BJ (cell line): ENCODE results near the gene RAP1GDS1. TPM values are rescaled to one million over a fixed set of nuclear protein-coding genes. Genes with fewer than 3 reads are reported as not detected.

Source experiments
- CTCF ChIA-PET: fragments of 350-600 bp; formaldehyde crosslinking; extraction: SDS; loops from one replicate; lab custom pipeline; 2021; ENCODE audit warnings: antibody characterized with exemption, inconsistent platforms; lab: Yijun Ruan, JAX
- POLR2A ChIA-PET: fragments of 300-600 bp; sonication (Branson Sonifier 250); formaldehyde crosslinking; extraction: SDS; loops from one replicate; lab custom pipeline; 2021; ENCODE audit warnings: antibody characterized with exemption; lab: Charles Lee
- DNase-seq: peaks from one replicate; pipeline ENCODE4 v3.0.0-alpha.2; 2011; ENCODE audit warnings: low read depth
- H3K27me3 ChIP-seq: 2 replicates; pipeline ENCODE4 v1.6.0; 2011; ENCODE audit warnings: low read length; ENCODE audit not compliant: control insufficient read depth, insufficient read depth
- H3K36me3 ChIP-seq: 2 replicates; pipeline ENCODE4 v1.5.1; 2011; ENCODE audit warnings: low read length; ENCODE audit not compliant: control insufficient read depth, insufficient read depth
- H3K4me3 ChIP-seq: 2 replicates; pipeline ENCODE4 v1.5.1; 2011; ENCODE audit warnings: low read depth, mild to moderate bottlenecking, control low read depth, low read length
- polyA plus RNA-seq: library from polyadenylated mRNA; depleted of rRNA; stranded (reverse); fragments of >200 nt; gene quantifications from 2 replicates; pipeline ENCODE4 v1.2.3, GENCODE V29; 2011
- TF ChIP-seq, protein P1 (sequence below): IDR thresholded peaks from 2 replicates; pipeline ENCODE4 v1.5.1; 2011; ENCODE audit warnings: low read depth, mild to moderate bottlenecking, control low read depth, inconsistent platforms, low read length, moderate library complexity; ENCODE audit not compliant: insufficient read depth

The RAP1GDS1 gene
- polyA plus RNA-seq, 1 experiment, result 35.1 TPM

DNA sequence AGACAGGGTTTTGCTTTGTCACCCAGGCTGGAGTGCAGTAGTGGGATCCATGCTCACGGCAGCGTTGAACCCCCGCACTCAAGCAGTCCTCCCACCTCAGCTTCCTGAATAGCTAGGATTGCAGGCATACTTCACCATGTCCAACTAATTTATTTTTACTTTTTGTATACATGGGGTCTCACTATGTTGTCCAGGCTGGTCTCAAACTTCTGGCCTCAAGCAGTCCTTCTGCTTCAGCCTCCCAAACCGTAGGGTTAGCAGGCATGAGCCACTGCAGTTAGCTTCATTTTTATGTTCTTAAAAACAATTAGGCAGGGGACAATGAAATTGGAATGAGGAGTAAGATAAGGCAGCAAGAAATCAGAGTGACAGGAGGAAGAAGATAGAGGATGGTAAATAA is 50.5 kb downstream of the RAP1GDS1 start:
- no peak overlapping the region for H3K4me3 ChIP-seq
- CTCF ChIA-PET, result no interaction called here
- TF ChIP-seq, protein P1, sequence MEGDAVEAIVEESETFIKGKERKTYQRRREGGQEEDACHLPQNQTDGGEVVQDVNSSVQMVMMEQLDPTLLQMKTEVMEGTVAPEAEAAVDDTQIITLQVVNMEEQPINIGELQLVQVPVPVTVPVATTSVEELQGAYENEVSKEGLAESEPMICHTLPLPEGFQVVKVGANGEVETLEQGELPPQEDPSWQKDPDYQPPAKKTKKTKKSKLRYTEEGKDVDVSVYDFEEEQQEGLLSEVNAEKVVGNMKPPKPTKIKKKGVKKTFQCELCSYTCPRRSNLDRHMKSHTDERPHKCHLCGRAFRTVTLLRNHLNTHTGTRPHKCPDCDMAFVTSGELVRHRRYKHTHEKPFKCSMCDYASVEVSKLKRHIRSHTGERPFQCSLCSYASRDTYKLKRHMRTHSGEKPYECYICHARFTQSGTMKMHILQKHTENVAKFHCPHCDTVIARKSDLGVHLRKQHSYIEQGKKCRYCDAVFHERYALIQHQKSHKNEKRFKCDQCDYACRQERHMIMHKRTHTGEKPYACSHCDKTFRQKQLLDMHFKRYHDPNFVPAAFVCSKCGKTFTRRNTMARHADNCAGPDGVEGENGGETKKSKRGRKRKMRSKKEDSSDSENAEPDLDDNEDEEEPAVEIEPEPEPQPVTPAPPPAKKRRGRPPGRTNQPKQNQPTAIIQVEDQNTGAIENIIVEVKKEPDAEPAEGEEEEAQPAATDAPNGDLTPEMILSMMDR, result no peak
- no peaks in the 10 kb centered on the region for H3K27me3 ChIP-seq
- H3K36me3 ChIP-seq, result no peaks in the 10 kb centered on the region
- no peak for DNase-seq
- POLR2A ChIA-PET, result no interaction called here

DNA sequence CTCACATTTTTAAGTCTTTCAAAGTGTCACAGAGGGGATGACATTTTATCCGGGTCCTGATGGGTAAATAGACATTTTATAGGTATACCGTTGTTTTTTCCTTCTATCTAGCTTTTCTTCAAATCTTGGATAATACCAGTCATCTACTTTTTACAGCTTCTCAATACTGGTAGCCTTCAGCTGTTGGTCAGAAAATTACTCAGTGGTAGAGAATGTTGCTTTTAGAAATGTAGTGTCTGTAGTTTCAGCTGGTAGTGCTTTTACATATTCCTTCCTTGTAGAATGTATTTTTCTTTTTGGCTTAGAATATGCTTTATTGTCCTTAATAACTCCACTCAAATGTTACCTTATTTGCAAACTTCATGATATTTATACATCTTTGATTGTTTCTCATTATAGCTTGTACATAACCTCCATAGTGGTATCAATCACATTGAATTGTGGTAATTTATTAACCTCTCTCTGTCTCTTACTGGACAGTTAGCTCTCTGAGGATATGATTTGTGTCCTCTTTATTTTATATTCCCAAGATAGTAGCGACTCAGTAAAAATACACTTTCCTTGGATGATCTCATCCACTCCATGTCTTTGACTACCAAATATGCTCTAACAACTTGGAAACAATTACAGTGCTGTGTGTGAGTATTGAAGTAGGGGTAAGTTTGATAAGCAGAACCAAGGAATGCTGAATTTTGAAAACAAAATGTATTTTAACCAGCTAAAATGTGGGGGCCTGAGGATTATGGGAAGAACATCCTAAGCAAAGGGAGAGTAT is 53.8 kb downstream of the RAP1GDS1 start:
- POLR2A ChIA-PET, result no interaction called here
- TF ChIP-seq, protein P1, result no peak
- Histone ChIP-seq H3K4me3 (no peak overlapping the region), H3K36me3 (no peaks in the 10 kb centered on the region), H3K27me3 (no peaks in the 10 kb centered on the region)
- CTCF ChIA-PET, result no interaction called here
- DNase-seq, result no peak

DNA sequence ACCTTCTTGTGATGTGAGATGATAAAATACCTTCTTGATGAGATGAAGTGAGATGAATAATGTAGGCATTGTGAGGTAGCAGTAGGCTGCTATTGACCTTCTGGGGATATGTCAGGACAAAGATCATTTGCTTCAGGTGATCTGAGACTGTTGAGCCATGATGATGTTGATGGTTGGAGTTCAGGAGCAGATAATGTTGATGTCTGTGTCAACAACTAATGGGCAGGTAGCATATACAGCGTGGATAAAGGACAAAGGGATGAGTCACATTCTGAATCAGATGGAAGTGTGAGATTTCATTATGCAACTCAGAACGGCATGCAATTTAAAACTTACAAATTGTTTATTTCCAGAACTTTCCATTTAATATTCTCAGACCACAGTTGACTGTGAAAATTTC is 57.3 kb downstream of the RAP1GDS1 start:
- CTCF ChIA-PET, result no interaction called here
- no peaks in the 10 kb centered on the region for H3K36me3 ChIP-seq
- POLR2A ChIA-PET, result no interaction called here
- no peak overlapping the region for H3K4me3 ChIP-seq
- DNase-seq, result no peak
- TF ChIP-seq, protein P1, result no peak
- no peaks in the 10 kb centered on the region for H3K27me3 ChIP-seq

DNA sequence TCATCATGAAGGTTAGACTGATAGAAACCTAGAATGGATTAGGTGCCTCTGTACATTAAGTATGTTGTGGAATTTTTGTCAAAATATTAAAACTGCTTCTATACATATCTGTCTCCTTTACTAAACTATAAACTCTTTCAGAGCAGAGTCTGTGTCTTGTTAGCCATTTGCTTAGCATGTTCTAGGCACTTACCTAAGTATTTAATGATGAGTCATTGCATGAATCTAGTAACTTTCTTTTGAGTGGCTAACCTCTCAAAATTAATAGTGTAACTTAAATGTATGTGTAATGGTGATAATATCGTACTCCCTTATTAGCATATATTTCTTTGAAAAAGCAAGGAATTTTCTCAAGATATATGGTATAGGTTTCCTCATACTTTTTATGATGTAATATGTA is 57.8 kb downstream of the RAP1GDS1 start:
- POLR2A ChIA-PET, result no interaction called here
- H3K4me3 ChIP-seq, result no peak overlapping the region
- CTCF ChIA-PET, result no interaction called here
- no peaks in the 10 kb centered on the region for H3K36me3 ChIP-seq
- DNase-seq, result no peak
- H3K27me3 ChIP-seq, result no peaks in the 10 kb centered on the region
- TF ChIP-seq, protein P1, result no peak

DNA sequence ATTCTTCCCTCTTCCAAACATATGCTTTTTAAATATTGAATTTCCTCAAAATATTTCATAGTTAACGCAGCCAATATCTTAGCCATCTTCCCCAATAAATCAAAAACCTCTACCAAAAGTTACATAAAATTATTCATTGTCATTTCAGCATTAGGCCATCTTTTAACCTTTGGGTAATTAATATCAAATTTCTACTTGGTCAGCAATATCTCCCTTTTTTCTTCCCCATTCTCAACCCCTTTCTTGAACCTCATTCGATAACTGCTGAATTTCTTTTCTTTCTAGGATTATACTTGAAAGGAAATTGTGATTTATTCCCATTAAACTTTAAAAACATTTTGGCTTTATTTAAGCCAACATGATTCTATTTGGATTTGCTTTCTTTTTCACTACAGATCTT is 65.0 kb downstream of the RAP1GDS1 start:
- H3K27me3 ChIP-seq, result no peaks in the 10 kb centered on the region
- DNase-seq, result no peak
- TF ChIP-seq, protein P1, result no peak
- H3K36me3 ChIP-seq, result no peaks in the 10 kb centered on the region
- no peak overlapping the region for H3K4me3 ChIP-seq
- POLR2A ChIA-PET, result interaction anchor here (0.5 kb wide), 1 partner anchor 361 kb away, joined by 3 read pairs; no protein-coding TSS in a partner anchor
- CTCF ChIA-PET, result no interaction called here
